ENCODE results near the gene MYO1A.

GRCh38 chr12:57000393-57000792 is 49.5 kb downstream of the MYO1A start:
- TF ChIP-seq, protein P1, sequence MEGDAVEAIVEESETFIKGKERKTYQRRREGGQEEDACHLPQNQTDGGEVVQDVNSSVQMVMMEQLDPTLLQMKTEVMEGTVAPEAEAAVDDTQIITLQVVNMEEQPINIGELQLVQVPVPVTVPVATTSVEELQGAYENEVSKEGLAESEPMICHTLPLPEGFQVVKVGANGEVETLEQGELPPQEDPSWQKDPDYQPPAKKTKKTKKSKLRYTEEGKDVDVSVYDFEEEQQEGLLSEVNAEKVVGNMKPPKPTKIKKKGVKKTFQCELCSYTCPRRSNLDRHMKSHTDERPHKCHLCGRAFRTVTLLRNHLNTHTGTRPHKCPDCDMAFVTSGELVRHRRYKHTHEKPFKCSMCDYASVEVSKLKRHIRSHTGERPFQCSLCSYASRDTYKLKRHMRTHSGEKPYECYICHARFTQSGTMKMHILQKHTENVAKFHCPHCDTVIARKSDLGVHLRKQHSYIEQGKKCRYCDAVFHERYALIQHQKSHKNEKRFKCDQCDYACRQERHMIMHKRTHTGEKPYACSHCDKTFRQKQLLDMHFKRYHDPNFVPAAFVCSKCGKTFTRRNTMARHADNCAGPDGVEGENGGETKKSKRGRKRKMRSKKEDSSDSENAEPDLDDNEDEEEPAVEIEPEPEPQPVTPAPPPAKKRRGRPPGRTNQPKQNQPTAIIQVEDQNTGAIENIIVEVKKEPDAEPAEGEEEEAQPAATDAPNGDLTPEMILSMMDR (conservative IDR thresholded peaks at IDR 0.05; ENCODE audit: low read depth, low read length) = no peak
- TF ChIP-seq EZH2 (IDR thresholded peaks at IDR 0.05; ENCODE audit: borderline replicate concordance, low read depth, low read length, poor library complexity, severe bottlenecking) = no peak
